Skeletal muscle satellite cell (primary cell): ENCODE data around the gene C17orf107. TPM values are rescaled to one million over a fixed set of nuclear protein-coding genes. Genes with fewer than 3 reads are reported as not detected.
A peak's percentile ranks its signal among the peaks of the same experiment; 100 is the strongest.
"Not testable (repeated sequence)": the region's sequence is repeated elsewhere in the genome, so short reads cannot be mapped to it uniquely, and the experiment has no call there.

Source experiments
- H3K27me3 ChIP-seq: 2 replicates; pipeline ENCODE4 v1.7.0; 2013; ENCODE audit warnings: low read length; ENCODE audit not compliant: control insufficient read depth, insufficient read depth
- H3K36me3 ChIP-seq: 2 replicates; pipeline ENCODE4 v1.7.0; 2013; ENCODE audit warnings: mild to moderate bottlenecking, control low read depth, low read length; ENCODE audit not compliant: insufficient read depth
- H3K4me1 ChIP-seq: 2 replicates; pipeline ENCODE4 v1.7.0; 2013; ENCODE audit warnings: low read length; ENCODE audit not compliant: control insufficient read depth, insufficient read depth
- H3K4me2 ChIP-seq: 2 replicates; pipeline ENCODE4 v1.7.0; 2013; ENCODE audit warnings: mild to moderate bottlenecking, low read length
- H3K4me3 ChIP-seq: 2 replicates; pipeline ENCODE4 v1.7.0; 2013; ENCODE audit warnings: low read length
- H3K9ac ChIP-seq: 2 replicates; pipeline ENCODE4 v1.7.0; 2013; ENCODE audit warnings: mild to moderate bottlenecking, low read depth, low read length, moderate library complexity
- H3K9me3 ChIP-seq: replicated peaks from 2 replicates; pipeline ENCODE4 v1.7.0; 2013; ENCODE audit warnings: mild to moderate bottlenecking, control low read depth, low read length
- total RNA-seq: library from RNA; depleted of rRNA; stranded (reverse); fragments of >200 nt; gene quantifications from 2 replicates; pipeline ENCODE4 v1.2.3, GENCODE V29; 2012; rRNA removed

The C17orf107 gene
- 0.44 and 1.3 TPM in 2 replicates for total RNA-seq

GRCh38 chr17:4899341-4900230 is at the start of gene C17orf107:
C17orf107 (plus strand) TSS chr17:4899536; CDS start chr17:4899763, 227 bp downstream.
- Histone ChIP-seq H3K4me3 (peak within 1 kb of the TSS; percentile 39), H3K27me3 (no peaks in the 10 kb centered on the region), H3K9me3 (no peaks in the 10 kb centered on the region), H3K4me2 (peak within 1 kb of the TSS; percentile 7), H3K4me1 (peaks cover 14% of the 10 kb centered on the region), H3K9ac (peak within 1 kb of the TSS; percentile 52), H3K36me3 (peaks cover 34% of the 10 kb centered on the region)

GRCh38 chr17:4850246-4850645 is 49.1 kb upstream of the C17orf107 start:
- Histone ChIP-seq H3K27me3 (no peaks in the 10 kb centered on the region), H3K4me2 (no peak overlapping the region), H3K9ac (no peak overlapping the region), H3K4me3 (no peak overlapping the region), H3K9me3 (no peaks in the 10 kb centered on the region), H3K4me1 (peaks cover 13% of the 10 kb centered on the region), H3K36me3 (peaks cover 6% of the 10 kb centered on the region)

- Histone ChIP-seq H3K9me3 (no peaks in the 10 kb centered on the region), H3K4me1 (peaks cover 9% of the 10 kb centered on the region), H3K4me3 (no peak overlapping the region), H3K36me3 (peaks cover 6% of the 10 kb centered on the region), H3K9ac (no peak overlapping the region), H3K4me2 (no peak overlapping the region), H3K27me3 (no peaks in the 10 kb centered on the region)
Measured at GRCh38 chr17:4851084-4851483, 48.3 kb upstream of the C17orf107 start.

- no peak overlapping the region for H3K9ac ChIP-seq
- H3K36me3 ChIP-seq = peaks cover 6% of the 10 kb centered on the region
Measured at GRCh38 chr17:4852567-4853207, 46.6 kb upstream of the C17orf107 start.

GRCh38 chr17:4853208-4853671 is 46.1 kb upstream of the C17orf107 start:
- no peak overlapping the region for H3K4me3 ChIP-seq
- peaks cover 6% of the 10 kb centered on the region for H3K36me3 ChIP-seq
- no peak overlapping the region for H3K9ac ChIP-seq
- H3K4me1 ChIP-seq = peaks cover 12% of the 10 kb centered on the region
- no peak overlapping the region for H3K4me2 ChIP-seq
- H3K9me3 ChIP-seq = no peaks in the 10 kb centered on the region
- no peaks in the 10 kb centered on the region for H3K27me3 ChIP-seq

More at GRCh38 chr17:4852567-4853207, 46.6 kb upstream of the C17orf107 start:
- Histone ChIP-seq H3K27me3 (no peaks in the 10 kb centered on the region), H3K9me3 (no peaks in the 10 kb centered on the region), H3K4me2 (no peak overlapping the region), H3K4me3 (no peak overlapping the region), H3K4me1 (peaks cover 6% of the 10 kb centered on the region)

GRCh38 chr17:4854111-4854681 is 45.1 kb upstream of the C17orf107 start:
- no peak overlapping the region for H3K9ac ChIP-seq
- H3K4me3 ChIP-seq = no peak overlapping the region
- H3K36me3 ChIP-seq = peaks cover 6% of the 10 kb centered on the region
- no peaks in the 10 kb centered on the region for H3K9me3 ChIP-seq
- no peaks in the 10 kb centered on the region for H3K27me3 ChIP-seq
- H3K4me1 ChIP-seq = peaks cover 20% of the 10 kb centered on the region
- H3K4me2 ChIP-seq = no peak overlapping the region

- H3K9me3 ChIP-seq = no peaks in the 10 kb centered on the region
- no peak overlapping the region for H3K9ac ChIP-seq
- H3K4me2 ChIP-seq = no peak overlapping the region
- peaks cover 14% of the 10 kb centered on the region for H3K36me3 ChIP-seq
- H3K27me3 ChIP-seq = no peaks in the 10 kb centered on the region
- no peak overlapping the region for H3K4me3 ChIP-seq
- H3K4me1 ChIP-seq = peaks cover 20% of the 10 kb centered on the region
Measured at GRCh38 chr17:4856271-4856936, 42.9 kb upstream of the C17orf107 start.

GRCh38 chr17:4856937-4857314 is 42.4 kb upstream of the C17orf107 start:
- Histone ChIP-seq H3K27me3 (no peaks in the 10 kb centered on the region), H3K36me3 (peaks cover 16% of the 10 kb centered on the region), H3K4me3 (no peak overlapping the region), H3K9me3 (no peaks in the 10 kb centered on the region), H3K9ac (no peak overlapping the region), H3K4me1 (peaks cover 20% of the 10 kb centered on the region), H3K4me2 (no peak overlapping the region)

- not testable (repeated sequence) for H3K4me3 ChIP-seq, H3K9ac ChIP-seq, H3K9me3 ChIP-seq, H3K4me2 ChIP-seq, H3K27me3 ChIP-seq
- Histone ChIP-seq H3K36me3 (peaks cover 16% of the 10 kb centered on the region), H3K4me1 (peaks cover 16% of the 10 kb centered on the region)
Measured at GRCh38 chr17:4857347-4857746, 42.0 kb upstream of the C17orf107 start.

GRCh38 chr17:4858068-4858881 is 41.1 kb upstream of the C17orf107 start:
- no peaks in the 10 kb centered on the region for H3K9me3 ChIP-seq
- no peaks in the 10 kb centered on the region for H3K27me3 ChIP-seq
- H3K9ac ChIP-seq = no peak overlapping the region
- H3K36me3 ChIP-seq = peaks cover 16% of the 10 kb centered on the region
- peaks cover 15% of the 10 kb centered on the region for H3K4me1 ChIP-seq
- H3K4me3 ChIP-seq = no peak overlapping the region
- H3K4me2 ChIP-seq = no peak overlapping the region
